Measurements from ENCODE around the gene OXGR1. TPM values are rescaled to one million over a fixed set of nuclear protein-coding genes. Genes with fewer than 3 reads are reported as not detected.
"Not testable (repeated sequence)": the region's sequence is repeated elsewhere in the genome, so short reads cannot be mapped to it uniquely, and the experiment has no call there.

Gene OXGR1
- total RNA-seq, 1 donor from 2014 or later, result not detected

DNA sequence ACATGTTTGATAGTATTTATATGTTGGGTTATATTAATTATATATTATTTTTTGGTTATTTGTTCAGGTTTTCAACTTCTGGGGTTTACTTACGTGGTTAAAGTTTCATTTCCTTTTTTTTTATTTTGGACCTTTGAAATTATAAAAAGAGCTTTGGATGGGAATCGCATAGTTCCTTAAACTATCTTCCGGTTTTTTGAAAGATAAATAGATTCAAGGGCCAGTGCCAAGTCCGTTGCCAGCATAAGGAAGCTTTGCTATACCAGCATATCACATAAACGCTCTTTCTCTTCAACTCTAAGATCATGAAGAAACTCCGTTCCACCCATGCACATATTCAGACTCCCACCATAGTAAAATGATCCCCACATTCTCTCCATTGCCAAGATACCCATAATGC is 7.4 kb upstream of the OXGR1 start:
- intact Hi-C loops (cut with micrococcal nuclease), result no loop called here
- DNase-seq (ENCODE audit: low spot score), result no peak
- peaks cover 14% of the 10 kb centered on the region for H3K27me3 Mint-ChIP-seq (ENCODE audit: low read depth)
- no peaks in the 10 kb centered on the region for H3K9me3 Mint-ChIP-seq
- no peak overlapping the region for H3K4me3 Mint-ChIP-seq (ENCODE audit: low read depth)
- no peaks in the 10 kb centered on the region for H3K4me1 Mint-ChIP-seq (ENCODE audit: low read depth)
- H3K27ac Mint-ChIP-seq, result no peak overlapping the region
- no peaks in the 10 kb centered on the region for H3K36me3 Mint-ChIP-seq (ENCODE audit: low read depth)

DNA sequence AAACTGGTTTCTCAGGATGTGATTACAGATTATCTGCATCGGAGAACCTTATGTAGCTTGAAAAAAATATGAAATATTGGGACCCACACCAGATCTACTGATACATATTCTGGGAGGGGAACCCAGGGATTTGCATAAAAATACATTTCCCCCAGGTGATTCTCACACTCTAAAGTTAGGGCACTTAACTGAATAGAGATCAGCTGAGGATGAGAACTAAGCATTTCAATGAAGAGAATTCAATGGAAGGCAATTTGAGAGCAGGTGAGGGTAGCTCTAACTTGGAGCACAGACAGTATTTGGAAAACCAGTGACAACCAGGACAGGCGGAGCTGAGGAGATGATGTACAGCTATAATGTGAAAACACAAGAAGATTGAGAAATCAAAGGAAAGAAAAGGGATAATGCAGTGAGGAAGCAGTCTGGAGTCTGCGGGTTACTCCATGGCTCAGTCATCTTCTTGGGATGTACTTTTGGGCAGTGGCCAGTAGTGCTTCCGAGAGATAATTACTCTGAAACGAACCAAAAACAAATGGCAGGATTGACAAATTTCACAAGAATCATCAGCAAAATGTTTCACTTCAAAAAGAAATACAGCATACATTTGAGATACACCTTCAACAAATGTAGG is 6.1 kb upstream of the OXGR1 start:
- peaks cover 19% of the 10 kb centered on the region for H3K27me3 Mint-ChIP-seq (ENCODE audit: low read depth)
- H3K36me3 Mint-ChIP-seq (ENCODE audit: low read depth), result no peaks in the 10 kb centered on the region
- H3K4me1 Mint-ChIP-seq (ENCODE audit: low read depth), result no peaks in the 10 kb centered on the region
- H3K9me3 Mint-ChIP-seq, result no peaks in the 10 kb centered on the region
- no peak overlapping the region for H3K27ac Mint-ChIP-seq
- intact Hi-C loops (cut with micrococcal nuclease), result no loop called here
- no peak overlapping the region for H3K4me3 Mint-ChIP-seq (ENCODE audit: low read depth)
- no peak for DNase-seq (ENCODE audit: low spot score)

- intact Hi-C loops (cut with micrococcal nuclease), result no loop called here
- H3K36me3 Mint-ChIP-seq (ENCODE audit: low read depth), result no peaks in the 10 kb centered on the region
- no peak overlapping the region for H3K27ac Mint-ChIP-seq
- no peak for DNase-seq (ENCODE audit: low spot score)
- H3K9me3 Mint-ChIP-seq, result no peaks in the 10 kb centered on the region
- H3K27me3 Mint-ChIP-seq (ENCODE audit: low read depth), result peaks cover 28% of the 10 kb centered on the region
- no peaks in the 10 kb centered on the region for H3K4me1 Mint-ChIP-seq (ENCODE audit: low read depth)
- no peak overlapping the region for H3K4me3 Mint-ChIP-seq (ENCODE audit: low read depth)
Measured at GRCh38 chr13:96999091-96999490, 4.8 kb upstream of the OXGR1 start.

GRCh38 chr13:96998051-96998450 is 3.8 kb upstream of the OXGR1 start:
- DNase-seq (ENCODE audit: low spot score), result no peak
- no peaks in the 10 kb centered on the region for H3K9me3 Mint-ChIP-seq
- H3K4me3 Mint-ChIP-seq (ENCODE audit: low read depth), result no peak overlapping the region
- no peak overlapping the region for H3K27ac Mint-ChIP-seq
- no peaks in the 10 kb centered on the region for H3K4me1 Mint-ChIP-seq (ENCODE audit: low read depth)
- peaks cover 34% of the 10 kb centered on the region for H3K27me3 Mint-ChIP-seq (ENCODE audit: low read depth)
- H3K36me3 Mint-ChIP-seq (ENCODE audit: low read depth), result no peaks in the 10 kb centered on the region
- intact Hi-C loops (cut with micrococcal nuclease), result no loop called here

- intact Hi-C loops (cut with micrococcal nuclease), result no loop called here
- H3K4me1 Mint-ChIP-seq (ENCODE audit: low read depth), result no peaks in the 10 kb centered on the region
- peaks cover 28% of the 10 kb centered on the region for H3K27me3 Mint-ChIP-seq (ENCODE audit: low read depth)
- no peak for DNase-seq (ENCODE audit: low spot score)
- H3K9me3 Mint-ChIP-seq, result no peaks in the 10 kb centered on the region
- H3K36me3 Mint-ChIP-seq (ENCODE audit: low read depth), result no peaks in the 10 kb centered on the region
- no peak overlapping the region for H3K27ac Mint-ChIP-seq
- H3K4me3 Mint-ChIP-seq (ENCODE audit: low read depth), result no peak overlapping the region
Measured at GRCh38 chr13:96996886-96997285, 2.6 kb upstream of the OXGR1 start.

DNA sequence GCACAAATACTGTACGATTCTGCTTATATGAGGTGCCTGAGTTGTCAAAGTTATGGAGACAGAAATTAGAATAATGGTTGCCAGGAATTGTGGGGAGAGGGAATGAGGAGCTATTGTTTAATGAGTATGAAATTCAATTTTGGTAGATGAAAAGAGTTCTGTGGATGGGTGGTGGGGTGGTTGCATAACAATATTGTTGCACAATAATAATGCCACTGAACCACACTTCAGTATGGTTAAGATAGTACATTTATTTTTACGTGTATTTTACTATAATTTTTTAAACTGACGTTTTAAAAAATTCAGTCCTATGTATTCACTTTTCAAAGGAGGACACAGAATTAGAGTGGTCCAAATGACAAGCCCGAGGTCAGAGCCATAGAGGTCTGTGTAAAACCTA is 1.8 kb upstream of the OXGR1 start:
- Mint-ChIP-seq H3K27ac (no peak overlapping the region), H3K36me3 (ENCODE audit: low read depth) (no peaks in the 10 kb centered on the region), H3K4me3 (ENCODE audit: low read depth) (no peak overlapping the region), H3K9me3 (no peaks in the 10 kb centered on the region), H3K27me3 (ENCODE audit: low read depth) (peaks cover 28% of the 10 kb centered on the region), H3K4me1 (ENCODE audit: low read depth) (no peaks in the 10 kb centered on the region)
- intact Hi-C loops (cut with micrococcal nuclease), result no loop called here
- no peak for DNase-seq (ENCODE audit: low spot score)

DNA sequence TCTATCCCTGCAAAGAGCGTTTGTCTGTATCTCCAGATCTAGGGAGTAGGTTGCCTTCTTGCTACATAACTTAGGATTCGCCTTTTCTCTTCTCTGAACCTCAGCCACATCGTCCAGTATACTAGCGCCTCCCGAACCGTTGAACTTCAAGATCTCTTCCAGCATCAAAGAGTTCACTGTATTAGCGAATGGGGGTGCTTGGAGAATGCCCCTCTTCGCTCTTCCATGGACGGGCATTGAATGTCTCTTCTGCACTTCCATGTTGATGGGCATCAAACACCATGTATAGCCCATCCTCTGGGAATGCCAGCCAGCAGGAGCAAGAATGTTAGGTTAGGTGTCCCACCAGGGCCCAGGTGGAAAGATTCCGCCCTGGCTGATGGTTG is 575 bp upstream of the OXGR1 start:
- Mint-ChIP-seq H3K27ac (no peak overlapping the region), H3K9me3 (no peaks in the 10 kb centered on the region), H3K4me3 (ENCODE audit: low read depth) (no peak overlapping the region), H3K4me1 (ENCODE audit: low read depth) (no peaks in the 10 kb centered on the region), H3K36me3 (ENCODE audit: low read depth) (no peaks in the 10 kb centered on the region), H3K27me3 (ENCODE audit: low read depth) (peaks cover 24% of the 10 kb centered on the region)
- DNase-seq (ENCODE audit: low spot score), result no peak
- intact Hi-C loops (cut with micrococcal nuclease), result no loop called here

GRCh38 chr13:96993634-96994016 is 651 bp downstream of the OXGR1 start:
- Mint-ChIP-seq H3K4me1 (ENCODE audit: low read depth) (no peaks in the 10 kb centered on the region), H3K27ac (no peak overlapping the region), H3K27me3 (ENCODE audit: low read depth) (peaks cover 24% of the 10 kb centered on the region), H3K9me3 (no peaks in the 10 kb centered on the region), H3K36me3 (ENCODE audit: low read depth) (no peaks in the 10 kb centered on the region), H3K4me3 (ENCODE audit: low read depth) (no peak overlapping the region)
- intact Hi-C loops (cut with micrococcal nuclease), result no loop called here
- no peak for DNase-seq (ENCODE audit: low spot score)

- H3K4me3 Mint-ChIP-seq (ENCODE audit: low read depth), result no peak overlapping the region
- no peaks in the 10 kb centered on the region for H3K4me1 Mint-ChIP-seq (ENCODE audit: low read depth)
- no peak overlapping the region for H3K27ac Mint-ChIP-seq
- intact Hi-C loops (cut with micrococcal nuclease), result no loop called here
- DNase-seq (ENCODE audit: low spot score), result no peak
- H3K36me3 Mint-ChIP-seq (ENCODE audit: low read depth), result no peaks in the 10 kb centered on the region
- H3K9me3 Mint-ChIP-seq, result no peaks in the 10 kb centered on the region
- peaks cover 24% of the 10 kb centered on the region for H3K27me3 Mint-ChIP-seq (ENCODE audit: low read depth)
Measured at GRCh38 chr13:96992633-96993032, 1.6 kb downstream of the OXGR1 start.

GRCh38 chr13:96991072-96991471 is 3.2 kb downstream of the OXGR1 start:
- intact Hi-C loops (cut with micrococcal nuclease), result no loop called here
- H3K36me3 Mint-ChIP-seq (ENCODE audit: low read depth), result no peaks in the 10 kb centered on the region
- H3K27me3 Mint-ChIP-seq (ENCODE audit: low read depth), result peaks cover 24% of the 10 kb centered on the region
- no peak overlapping the region for H3K27ac Mint-ChIP-seq
- H3K4me1 Mint-ChIP-seq (ENCODE audit: low read depth), result no peaks in the 10 kb centered on the region
- H3K9me3 Mint-ChIP-seq, result no peaks in the 10 kb centered on the region
- DNase-seq (ENCODE audit: low spot score), result no peak
- H3K4me3 Mint-ChIP-seq (ENCODE audit: low read depth), result no peak overlapping the region

GRCh38 chr13:96988441-96988840 is 5.8 kb downstream of the OXGR1 start:
- DNase-seq (ENCODE audit: low spot score), result no peak
- Mint-ChIP-seq H3K27me3 (ENCODE audit: low read depth) (peaks cover 6% of the 10 kb centered on the region), H3K9me3 (no peaks in the 10 kb centered on the region), H3K36me3 (ENCODE audit: low read depth) (no peaks in the 10 kb centered on the region), H3K4me1 (ENCODE audit: low read depth) (no peaks in the 10 kb centered on the region), H3K27ac (no peak overlapping the region), H3K4me3 (ENCODE audit: low read depth) (no peak overlapping the region)
- intact Hi-C loops (cut with micrococcal nuclease), result no loop called here

- no peaks in the 10 kb centered on the region for H3K4me1 Mint-ChIP-seq (ENCODE audit: low read depth)
- no peaks in the 10 kb centered on the region for H3K27me3 Mint-ChIP-seq (ENCODE audit: low read depth)
- no peaks in the 10 kb centered on the region for H3K36me3 Mint-ChIP-seq (ENCODE audit: low read depth)
- H3K9me3 Mint-ChIP-seq, result no peaks in the 10 kb centered on the region
- intact Hi-C loops (cut with micrococcal nuclease), result no loop called here
- no peak overlapping the region for H3K4me3 Mint-ChIP-seq (ENCODE audit: low read depth)
- H3K27ac Mint-ChIP-seq, result no peak overlapping the region
- no peak for DNase-seq (ENCODE audit: low spot score)
Measured at GRCh38 chr13:96984051-96984508, 10.2 kb downstream of the OXGR1 start.

DNA sequence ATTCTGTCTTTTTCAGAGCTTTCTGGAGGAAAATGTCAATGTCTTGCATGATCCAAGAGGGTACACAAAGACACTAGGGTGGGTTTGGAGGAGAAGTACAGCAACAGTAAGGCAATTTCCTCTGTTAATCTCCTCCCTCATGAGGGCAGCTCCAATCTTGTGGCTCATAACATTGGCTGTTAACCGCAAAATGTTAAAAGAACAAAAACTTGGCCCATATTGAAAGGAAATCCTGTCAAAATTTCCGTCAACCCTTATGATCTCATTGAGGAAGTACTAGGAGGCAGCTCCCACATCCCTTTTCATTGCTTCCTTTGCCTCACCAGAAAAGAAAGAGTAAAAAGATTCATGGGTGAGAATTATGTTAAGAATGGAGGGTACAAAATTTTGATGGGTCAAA is 11.6 kb downstream of the OXGR1 start:
- no peak overlapping the region for H3K4me3 Mint-ChIP-seq (ENCODE audit: low read depth)
- H3K36me3 Mint-ChIP-seq (ENCODE audit: low read depth), result no peaks in the 10 kb centered on the region
- H3K4me1 Mint-ChIP-seq (ENCODE audit: low read depth), result no peaks in the 10 kb centered on the region
- H3K27me3 Mint-ChIP-seq (ENCODE audit: low read depth), result no peaks in the 10 kb centered on the region
- intact Hi-C loops (cut with micrococcal nuclease), result no loop called here
- no peak for DNase-seq (ENCODE audit: low spot score)
- H3K9me3 Mint-ChIP-seq, result no peaks in the 10 kb centered on the region
- H3K27ac Mint-ChIP-seq, result no peak overlapping the region

DNA sequence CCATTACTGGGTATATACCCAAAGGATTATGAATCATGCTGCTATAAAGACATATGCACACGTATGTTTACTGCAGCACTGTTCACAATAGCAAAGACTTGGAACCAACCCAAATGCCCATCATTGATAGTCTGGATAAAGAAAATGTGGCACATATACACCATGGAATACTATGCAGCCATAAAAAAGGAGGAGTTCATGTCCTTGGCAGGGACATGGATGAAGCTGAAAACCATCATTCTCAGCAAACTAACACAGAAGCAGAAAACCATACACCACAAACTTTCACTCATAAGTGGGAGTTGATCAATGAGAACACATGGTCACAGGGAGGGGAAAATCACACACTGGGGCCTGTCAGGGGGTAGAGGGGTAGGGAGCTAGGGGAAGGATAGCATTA is 14.4 kb downstream of the OXGR1 start:
- H3K4me3 Mint-ChIP-seq (ENCODE audit: low read depth); H3K9me3 Mint-ChIP-seq; H3K4me1 Mint-ChIP-seq (ENCODE audit: low read depth); DNase-seq (ENCODE audit: low spot score); H3K27me3 Mint-ChIP-seq (ENCODE audit: low read depth); H3K36me3 Mint-ChIP-seq (ENCODE audit: low read depth); intact Hi-C loops (cut with micrococcal nuclease); H3K27ac Mint-ChIP-seq: not testable (repeated sequence)
